A673 (cell line): Measurements from ENCODE around the gene ESM1. TPM values are rescaled to one million over a fixed set of nuclear protein-coding genes. Genes with fewer than 3 reads are reported as not detected.
A peak's percentile ranks its signal among the peaks of the same experiment; 100 is the strongest.

Experiments
- BruUV-seq: library from RNA; stranded (reverse); fragments of 400-500 nt; replicated peaks from 2 replicates; lab custom pipeline; 2021; lab: Mats Ljungman, UMichigan
- CTCF ChIA-PET: fragments of 300-600 bp; sonication (Branson Sonifier 250); formaldehyde crosslinking; loops from one replicate; lab custom pipeline; 2022; ENCODE audit warnings: antibody characterized with exemption; lab: Charles Lee
- POLR2A ChIA-PET: fragments of 300-600 bp; sonication (Branson Sonifier 250); formaldehyde crosslinking; loops from one replicate; lab custom pipeline; 2022; ENCODE audit warnings: antibody characterized with exemption; ENCODE audit not compliant: low non-redundant PET; lab: Charles Lee
- DNase-seq: peaks from one replicate; pipeline ENCODE4 v3.0.0-alpha.2; 2015; ENCODE audit warnings: low spot score
- H3K27ac ChIP-seq: fragments of 200-600 bp; sonication (generic); 2 replicates; pipeline ENCODE4 v1.5.1; 2016; ENCODE audit warnings: mixed run types, low read depth, mild to moderate bottlenecking, mixed read lengths, antibody characterized with exemption, low read length; ENCODE audit not compliant: poor library complexity, severe bottlenecking
- H3K27me3 ChIP-seq: fragments of 200-600 bp; sonication (generic); replicated peaks from 2 replicates; pipeline ENCODE4 v1.6.1; 2017; ENCODE audit warnings: mixed run types, low read depth, mild to moderate bottlenecking, mixed read lengths, antibody characterized with exemption, low read length; ENCODE audit not compliant: insufficient read depth, poor library complexity
- H3K36me3 ChIP-seq: fragments of 200-600 bp; sonication (generic); 2 replicates; pipeline ENCODE4 v1.6.1; 2016; ENCODE audit warnings: mixed run types, mild to moderate bottlenecking, mixed read lengths, antibody characterized with exemption, low read length; ENCODE audit not compliant: insufficient read depth, poor library complexity, severe bottlenecking
- H3K4me1 ChIP-seq: fragments of 200-600 bp; sonication (generic); 2 replicates; pipeline ENCODE4 v1.6.1; 2017; ENCODE audit warnings: mixed run types, mild to moderate bottlenecking, mixed read lengths, antibody characterized with exemption, low read length; ENCODE audit not compliant: insufficient read depth, poor library complexity, severe bottlenecking
- H3K4me3 ChIP-seq: fragments of 200-600 bp; sonication (generic); 2 replicates; pipeline ENCODE4 v1.5.1; 2016; ENCODE audit warnings: low read depth, mixed run types, mild to moderate bottlenecking, mixed read lengths, low read length; ENCODE audit not compliant: poor library complexity, severe bottlenecking
- H3K9me3 ChIP-seq: fragments of 200-600 bp; sonication (generic); 2 replicates; pipeline ENCODE4 v1.6.1; 2016; ENCODE audit warnings: mixed run types, low read depth, mild to moderate bottlenecking, mixed read lengths, antibody characterized with exemption, low read length; ENCODE audit not compliant: poor library complexity, severe bottlenecking
- EZH2 ChIP-seq: fragments of 200-600 bp; sonication (generic); IDR thresholded peaks from 2 replicates; pipeline ENCODE4 v1.6.1; 2017; ENCODE audit warnings: borderline replicate concordance, low read depth, mild to moderate bottlenecking, mixed read lengths, antibody characterized with exemption, low read length; ENCODE audit not compliant: poor library complexity, severe bottlenecking
- intact Hi-C: fragments of 100-400 bp; cut with micrococcal nuclease; formaldehyde crosslinking; loops from one replicate; pipeline ENCODE4 v1.10.0; 2022; ENCODE audit not compliant: unreplicated experiment
- total RNA-seq: library from RNA; stranded (reverse); gene quantifications from 2 replicates; pipeline ENCODE4 v1.2.3, GENCODE V29; 2021
- TF ChIP-seq, protein P1 (sequence below): fragments of 300-800, 200-600 bp; sonication (generic); conservative IDR thresholded peaks from 2 replicates; pipeline ENCODE4 v1.5.1; 2017; ENCODE audit warnings: low read depth, mild to moderate bottlenecking, antibody characterized with exemption, low read length, moderate library complexity, mixed read lengths

The ESM1 gene
- total RNA-seq, 1 experiment from 2014 or later, result not detected

DNA sequence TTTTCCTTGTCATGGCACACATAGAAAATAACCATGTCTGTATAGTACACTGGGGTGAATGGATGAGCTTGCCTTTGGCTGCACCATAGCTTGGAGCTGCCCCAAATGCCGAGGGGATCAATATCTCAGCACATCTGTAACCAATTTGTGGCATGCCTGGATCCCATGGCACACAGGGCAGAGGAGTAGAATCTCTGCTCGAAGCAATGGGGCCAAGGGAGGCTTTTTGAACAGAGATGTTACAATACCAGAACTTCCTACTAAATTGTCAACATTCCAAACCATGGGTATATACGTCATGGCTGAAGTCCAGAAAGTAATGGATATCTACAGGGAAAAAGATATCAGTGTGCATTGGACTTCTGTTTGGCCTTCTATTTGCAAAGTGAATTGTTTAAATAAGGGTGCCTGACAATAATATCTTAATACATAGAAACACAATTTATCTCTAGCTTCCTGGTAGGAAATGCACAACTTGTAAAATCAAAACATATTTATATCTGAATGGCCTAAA, 39.0 kb downstream of the ESM1 start:
- Histone ChIP-seq H3K27me3 (no peaks in the 10 kb centered on the region), H3K4me1 (no peaks in the 10 kb centered on the region), H3K4me3 (no peak overlapping the region), H3K9me3 (no peaks in the 10 kb centered on the region), H3K27ac (no peak overlapping the region), H3K36me3 (no peaks in the 10 kb centered on the region)
- TF ChIP-seq, protein P1, sequence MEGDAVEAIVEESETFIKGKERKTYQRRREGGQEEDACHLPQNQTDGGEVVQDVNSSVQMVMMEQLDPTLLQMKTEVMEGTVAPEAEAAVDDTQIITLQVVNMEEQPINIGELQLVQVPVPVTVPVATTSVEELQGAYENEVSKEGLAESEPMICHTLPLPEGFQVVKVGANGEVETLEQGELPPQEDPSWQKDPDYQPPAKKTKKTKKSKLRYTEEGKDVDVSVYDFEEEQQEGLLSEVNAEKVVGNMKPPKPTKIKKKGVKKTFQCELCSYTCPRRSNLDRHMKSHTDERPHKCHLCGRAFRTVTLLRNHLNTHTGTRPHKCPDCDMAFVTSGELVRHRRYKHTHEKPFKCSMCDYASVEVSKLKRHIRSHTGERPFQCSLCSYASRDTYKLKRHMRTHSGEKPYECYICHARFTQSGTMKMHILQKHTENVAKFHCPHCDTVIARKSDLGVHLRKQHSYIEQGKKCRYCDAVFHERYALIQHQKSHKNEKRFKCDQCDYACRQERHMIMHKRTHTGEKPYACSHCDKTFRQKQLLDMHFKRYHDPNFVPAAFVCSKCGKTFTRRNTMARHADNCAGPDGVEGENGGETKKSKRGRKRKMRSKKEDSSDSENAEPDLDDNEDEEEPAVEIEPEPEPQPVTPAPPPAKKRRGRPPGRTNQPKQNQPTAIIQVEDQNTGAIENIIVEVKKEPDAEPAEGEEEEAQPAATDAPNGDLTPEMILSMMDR, result no peak
- no peak for TF ChIP-seq EZH2
- POLR2A ChIA-PET, result no interaction called here
- no peak for DNase-seq
- CTCF ChIA-PET, result no interaction called here
- no TSS peak for BruUV-seq
- intact Hi-C loops, result no loop called here

DNA sequence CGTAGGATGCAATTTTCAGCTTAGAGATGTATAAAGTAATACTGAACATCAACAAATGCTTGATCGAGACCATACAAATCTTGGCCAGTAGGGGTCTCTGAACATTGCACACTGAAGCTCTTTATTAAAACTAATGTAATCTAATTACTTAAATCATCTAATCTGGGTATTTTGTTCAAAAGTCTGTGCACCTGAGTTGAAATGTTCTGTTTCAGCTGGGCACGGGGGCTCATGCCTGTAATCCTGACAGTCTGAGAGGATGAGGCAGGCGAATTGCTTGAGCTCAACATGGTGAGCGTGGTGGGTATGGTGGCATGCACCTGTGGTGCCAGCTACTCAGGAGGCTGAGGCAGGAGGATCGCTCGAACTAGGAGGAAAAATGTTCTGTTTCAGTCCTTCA, 41.0 kb downstream of the ESM1 start:
- H3K4me1 ChIP-seq, result no peaks in the 10 kb centered on the region
- no peaks in the 10 kb centered on the region for H3K36me3 ChIP-seq
- TF ChIP-seq, protein P1, result peak; percentile 76
- TF ChIP-seq EZH2, result no peak
- intact Hi-C loops, result loop anchor here (2.0 kb wide), 1 partner anchor 202 kb away; no protein-coding TSS in a partner anchor
- no peaks in the 10 kb centered on the region for H3K27me3 ChIP-seq
- peak; percentile 36 for DNase-seq
- POLR2A ChIA-PET, result no interaction called here
- no peak overlapping the region for H3K27ac ChIP-seq
- H3K4me3 ChIP-seq, result no peak overlapping the region
- BruUV-seq, result no TSS peak
- no peaks in the 10 kb centered on the region for H3K9me3 ChIP-seq
- CTCF ChIA-PET, result interaction anchor here (1.0 to 1.3 kb wide), 4 partner anchors 13 to 215 kb away, joined by 4 to 23 read pairs (median 10); partner anchors contain the start of gene GPX8

GRCh38 chr5:54942064-54942778, 43.2 kb downstream of the ESM1 start:
- no peak overlapping the region for H3K27ac ChIP-seq
- BruUV-seq, result no TSS peak
- CTCF ChIA-PET, result interaction anchor here (1.1 kb wide), 1 partner anchor 218 kb away, joined by 5 read pairs; the partner anchor contains the start of gene GPX8
- no peaks in the 10 kb centered on the region for H3K4me1 ChIP-seq
- POLR2A ChIA-PET, result no interaction called here
- DNase-seq, result no peak
- no peaks in the 10 kb centered on the region for H3K27me3 ChIP-seq
- H3K9me3 ChIP-seq, result no peaks in the 10 kb centered on the region
- no peaks in the 10 kb centered on the region for H3K36me3 ChIP-seq
- intact Hi-C loops, result no loop called here
- no peak overlapping the region for H3K4me3 ChIP-seq
- TF ChIP-seq, protein P1, result no peak
- no peak for TF ChIP-seq EZH2
